ENCODE measurements around the gene RFTN1. TPM values are rescaled to one million over a fixed set of nuclear protein-coding genes. Genes with fewer than 3 reads are reported as not detected.

RFTN1 gene
- total RNA-seq, 2 experiments from 2014 or later, result 55.7 to 56.4 TPM

DNA sequence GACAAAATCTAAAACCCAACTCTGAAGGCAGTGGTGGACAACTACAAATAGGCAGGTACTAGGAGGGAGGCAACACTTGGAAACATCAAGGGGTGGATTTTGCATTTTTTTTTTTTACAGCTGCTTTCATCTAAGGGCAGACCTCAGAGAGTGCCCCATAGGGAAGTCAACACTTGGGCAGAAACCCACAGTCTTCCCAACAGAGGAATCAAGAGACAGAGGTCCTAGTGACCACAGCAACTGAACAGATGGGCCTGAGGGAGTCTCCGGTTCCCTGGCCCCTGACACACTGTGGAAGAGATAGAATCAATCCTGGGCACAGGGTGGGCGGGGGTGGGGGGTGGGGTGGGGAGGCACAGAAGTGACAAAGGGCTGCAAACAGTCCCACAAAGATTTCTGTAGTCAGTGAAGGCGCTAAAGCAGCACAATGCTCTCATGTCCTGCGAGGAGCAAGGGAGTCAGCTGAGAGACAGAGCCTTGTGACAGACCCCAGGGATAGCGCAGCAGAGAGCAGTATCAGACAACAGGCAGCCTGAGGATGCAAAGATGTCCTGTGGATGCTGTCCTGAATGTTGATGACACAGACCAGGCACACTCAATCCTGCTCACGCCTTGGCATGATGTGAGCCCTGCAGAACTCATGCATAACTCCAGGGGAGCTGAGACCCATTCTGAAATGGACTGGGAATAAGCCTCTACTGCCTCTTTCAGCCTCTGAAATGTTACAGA lies 6.9 kb upstream of the RFTN1 start:
- peaks cover 14% of the 10 kb centered on the region for H3K4me1 ChIP-seq (ENCODE audit: insufficient read depth, low read length)
- intact Hi-C loops (cut with DNase I, micrococcal nuclease), result no loop called here
- TF ChIP-seq, protein P1, sequence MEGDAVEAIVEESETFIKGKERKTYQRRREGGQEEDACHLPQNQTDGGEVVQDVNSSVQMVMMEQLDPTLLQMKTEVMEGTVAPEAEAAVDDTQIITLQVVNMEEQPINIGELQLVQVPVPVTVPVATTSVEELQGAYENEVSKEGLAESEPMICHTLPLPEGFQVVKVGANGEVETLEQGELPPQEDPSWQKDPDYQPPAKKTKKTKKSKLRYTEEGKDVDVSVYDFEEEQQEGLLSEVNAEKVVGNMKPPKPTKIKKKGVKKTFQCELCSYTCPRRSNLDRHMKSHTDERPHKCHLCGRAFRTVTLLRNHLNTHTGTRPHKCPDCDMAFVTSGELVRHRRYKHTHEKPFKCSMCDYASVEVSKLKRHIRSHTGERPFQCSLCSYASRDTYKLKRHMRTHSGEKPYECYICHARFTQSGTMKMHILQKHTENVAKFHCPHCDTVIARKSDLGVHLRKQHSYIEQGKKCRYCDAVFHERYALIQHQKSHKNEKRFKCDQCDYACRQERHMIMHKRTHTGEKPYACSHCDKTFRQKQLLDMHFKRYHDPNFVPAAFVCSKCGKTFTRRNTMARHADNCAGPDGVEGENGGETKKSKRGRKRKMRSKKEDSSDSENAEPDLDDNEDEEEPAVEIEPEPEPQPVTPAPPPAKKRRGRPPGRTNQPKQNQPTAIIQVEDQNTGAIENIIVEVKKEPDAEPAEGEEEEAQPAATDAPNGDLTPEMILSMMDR (IDR thresholded peaks at IDR 0.05), result no peak
- H3K36me3 Mint-ChIP-seq (ENCODE audit: low read depth), result no peaks in the 10 kb centered on the region
- no peak overlapping the region for H3K27ac ChIP-seq (ENCODE audit: low read depth in 1 of 2, low read length in 2 of 2)
- H3K27me3 ChIP-seq (ENCODE audit: control insufficient read depth in 1 of 2, insufficient read depth in 2 of 2, low read length in 2 of 2), result no peaks in the 10 kb centered on the region
- no peaks in the 10 kb centered on the region for H3K36me3 ChIP-seq (ENCODE audit: insufficient read depth, low read length)
- H3K27me3 Mint-ChIP-seq, result no peaks in the 10 kb centered on the region
- H3K9me3 ChIP-seq (ENCODE audit: control insufficient read depth in 1 of 2, insufficient read depth in 1 of 2, low read length in 2 of 2), result peaks cover 3 to 4% of the 10 kb centered on the region in 2 experiments
- ChIA-PET POLR2A (interaction anchor here (0.6 kb wide), 1 partner anchor 127 kb away, joined by 4 read pairs; no protein-coding TSS in a partner anchor), CTCF (no interaction called here)
- DNase-seq, result no peak
- no peak overlapping the region for H3K27ac Mint-ChIP-seq
- peaks cover 16% of the 10 kb centered on the region for H3K4me1 Mint-ChIP-seq (ENCODE audit: low read depth)
- no peak overlapping the region for H3K4me3 Mint-ChIP-seq
- H3K9me3 Mint-ChIP-seq, result no peaks in the 10 kb centered on the region
- no peak overlapping the region for H3K4me3 ChIP-seq (ENCODE audit: low read length)
- ATAC-seq (ENCODE audit: poor library complexity), result no peak

DNA sequence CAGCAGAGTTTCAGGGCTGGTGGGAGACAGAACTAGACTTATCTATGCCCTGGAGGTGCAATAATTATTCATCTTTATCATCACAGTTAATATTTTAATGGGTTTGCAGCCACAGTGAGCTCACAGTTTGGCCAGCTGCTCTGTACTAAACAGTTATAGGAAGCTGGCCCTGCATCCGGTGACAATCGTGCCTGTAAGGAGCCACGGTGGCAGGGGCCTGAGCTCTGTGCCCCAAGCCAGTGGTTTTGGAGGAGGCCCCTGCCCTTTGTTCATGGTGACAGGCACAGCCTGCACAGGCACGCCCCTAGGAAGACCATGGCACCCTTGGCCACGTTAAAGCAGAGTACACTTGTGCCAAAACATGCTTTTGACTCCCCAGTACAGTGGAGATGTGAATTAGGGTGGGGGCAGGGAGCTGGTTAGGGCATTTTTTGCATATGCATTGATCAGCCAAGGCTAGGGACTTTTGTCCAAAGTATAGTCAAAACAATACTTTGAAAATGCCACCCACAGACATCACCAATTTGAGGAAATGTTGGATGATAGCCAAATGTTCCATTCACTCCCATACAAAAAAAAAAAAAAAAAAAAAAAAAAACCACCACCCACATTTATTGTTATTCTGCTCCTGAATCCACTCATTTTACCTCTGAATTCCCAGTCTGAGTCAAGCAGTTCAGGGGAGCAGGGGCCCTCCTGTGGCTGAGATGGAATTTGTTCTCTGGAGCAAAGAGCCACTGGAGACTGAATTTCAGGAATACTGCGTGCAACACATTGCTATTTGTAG lies 3.4 kb upstream of the RFTN1 start:
- Mint-ChIP-seq H3K9me3 (no peaks in the 10 kb centered on the region), H3K36me3 (ENCODE audit: low read depth) (peaks cover 11% of the 10 kb centered on the region), H3K4me3 (peak overlapping the region; percentile 11), H3K27me3 (no peaks in the 10 kb centered on the region), H3K27ac (peak overlapping the region; percentile 32), H3K4me1 (ENCODE audit: low read depth) (peaks cover 37% of the 10 kb centered on the region)
- no peak for ATAC-seq (ENCODE audit: poor library complexity)
- intact Hi-C loops (cut with DNase I, micrococcal nuclease), result no loop called here
- CTCF ChIA-PET, result interaction anchor here (0.7 to 2.5 kb wide), 5 partner anchors 12 to 249 kb away, joined by 3 to 7 read pairs (median 4); no protein-coding TSS in a partner anchor
- H3K4me3 ChIP-seq (ENCODE audit: low read length), result no peak overlapping the region
- TF ChIP-seq, protein P1 (IDR thresholded peaks at IDR 0.05), result no peak
- H3K27me3 ChIP-seq (ENCODE audit: control insufficient read depth in 1 of 2, insufficient read depth in 2 of 2, low read length in 2 of 2), result no peaks in the 10 kb centered on the region
- no peaks in the 10 kb centered on the region for H3K9me3 ChIP-seq (ENCODE audit: control insufficient read depth in 1 of 2, insufficient read depth in 1 of 2, low read length in 2 of 2)
- POLR2A ChIA-PET, result interaction anchor here (0.8 to 1.7 kb wide), 10 partner anchors 13 to 252 kb away, joined by 3 to 6 read pairs (median 3); partner anchors contain the start of genes DPH3 and OXNAD1
- DNase-seq, result peak in 3 of 14 experiments; percentile 8 to 47 (median 26)
- no peak overlapping the region for H3K27ac ChIP-seq (ENCODE audit: low read depth in 1 of 2, low read length in 2 of 2)
- H3K4me1 ChIP-seq (ENCODE audit: insufficient read depth, low read length), result peaks cover 34% of the 10 kb centered on the region
- no peaks in the 10 kb centered on the region for H3K36me3 ChIP-seq (ENCODE audit: insufficient read depth, low read length)

DNA sequence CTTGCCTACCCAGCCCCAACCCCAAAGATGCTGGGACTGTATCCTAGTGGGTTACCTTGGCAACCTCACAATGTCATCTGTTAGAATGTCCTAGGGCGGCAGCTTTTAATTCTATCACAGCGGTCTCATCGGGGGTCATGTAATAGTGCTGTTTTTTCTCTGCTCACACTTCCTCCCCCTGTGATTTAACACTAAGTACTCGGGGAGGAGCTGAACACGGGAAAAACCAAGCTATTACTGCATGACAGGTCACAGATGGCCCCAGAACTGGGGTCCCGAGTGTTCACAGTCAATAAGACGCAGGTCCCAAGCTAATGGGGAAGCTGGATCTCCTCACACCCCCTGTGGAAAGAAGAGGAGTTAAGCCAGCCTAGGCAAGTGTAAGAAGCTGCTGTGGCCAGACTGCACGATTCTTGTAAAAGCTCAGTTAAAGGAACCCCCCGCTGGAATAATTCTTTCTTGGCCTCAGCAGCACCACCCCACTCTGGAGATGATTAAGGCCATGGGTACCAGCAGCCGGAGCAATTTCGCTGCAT lies 2.5 kb upstream of the RFTN1 start:
- Histone ChIP-seq H3K4me1 (ENCODE audit: insufficient read depth, low read length) (peaks cover 44% of the 10 kb centered on the region), H3K4me3 (ENCODE audit: low read length) (no peak overlapping the region), H3K27me3 (ENCODE audit: control insufficient read depth in 1 of 2, insufficient read depth in 2 of 2, low read length in 2 of 2) (no peaks in the 10 kb centered on the region), H3K36me3 (ENCODE audit: insufficient read depth, low read length) (no peaks in the 10 kb centered on the region), H3K27ac (ENCODE audit: low read depth in 1 of 2, low read length in 2 of 2) (no peak overlapping the region), H3K9me3 (ENCODE audit: control insufficient read depth in 1 of 2, insufficient read depth in 1 of 2, low read length in 2 of 2) (no peaks in the 10 kb centered on the region)
- DNase-seq (peak in 1 of 14 experiments; percentile 58), ATAC-seq (ENCODE audit: poor library complexity) (no peak)
- TF ChIP-seq, protein P1 (IDR thresholded peaks at IDR 0.05), result no peak
- Mint-ChIP-seq H3K4me3 (peak overlapping the region; percentile 91), H3K9me3 (no peaks in the 10 kb centered on the region), H3K27ac (peak overlapping the region; percentile 89), H3K27me3 (no peaks in the 10 kb centered on the region), H3K4me1 (ENCODE audit: low read depth) (peaks cover 46% of the 10 kb centered on the region), H3K36me3 (ENCODE audit: low read depth) (peaks cover 13% of the 10 kb centered on the region)
- ChIA-PET CTCF (interaction anchor here (1.2 to 2.5 kb wide), 3 partner anchors 40 to 248 kb away, joined by 3 to 7 read pairs (median 3); no protein-coding TSS in a partner anchor), POLR2A (interaction anchor here (0.8 to 1.7 kb wide), 9 partner anchors 13 to 251 kb away, joined by 3 to 6 read pairs (median 3); partner anchors contain the start of genes DPH3 and OXNAD1)
- intact Hi-C loops (cut with DNase I, micrococcal nuclease), result no loop called here

Data from CD4-positive, alpha-beta T cell (primary cell).